Suprapubic skin (tissue), 4 donors: Measurements from ENCODE around the gene ADA.

ENCODE experiments used
- CTCF ChIP-seq, 2 donors: fragments of 200-600 bp in 1 of 2; fragments of 450-650 bp in 1 of 2; sonication (generic) in 1 of 2; IDR thresholded peaks; one replicate each; pipeline ENCODE4 v1.5.1; 2016 to 2019; ENCODE audit warnings: antibody characterized with exemption in 2 of 2, mild to moderate bottlenecking in 1 of 2, moderate library complexity in 1 of 2
- EP300 ChIP-seq: sonication (generic); formaldehyde crosslinking; IDR thresholded peaks from one replicate; pipeline ENCODE4 v1.6.1; 2017; ENCODE audit warnings: antibody characterized with exemption
- POLR2A ChIP-seq, 2 donors: fragments of 450-650 bp; IDR thresholded peaks; one replicate each; pipeline ENCODE4 v1.6.1; 2017; ENCODE audit warnings: antibody characterized with exemption in 2 of 2, mild to moderate bottlenecking in 2 of 2, moderate library complexity in 2 of 2
- POLR2AphosphoS5 ChIP-seq, 3 donors: sonication (generic); formaldehyde crosslinking; IDR thresholded peaks; one replicate each; pipeline ENCODE4 v1.6.1; 2017; ENCODE audit warnings: antibody characterized with exemption in 3 of 3

DNA sequence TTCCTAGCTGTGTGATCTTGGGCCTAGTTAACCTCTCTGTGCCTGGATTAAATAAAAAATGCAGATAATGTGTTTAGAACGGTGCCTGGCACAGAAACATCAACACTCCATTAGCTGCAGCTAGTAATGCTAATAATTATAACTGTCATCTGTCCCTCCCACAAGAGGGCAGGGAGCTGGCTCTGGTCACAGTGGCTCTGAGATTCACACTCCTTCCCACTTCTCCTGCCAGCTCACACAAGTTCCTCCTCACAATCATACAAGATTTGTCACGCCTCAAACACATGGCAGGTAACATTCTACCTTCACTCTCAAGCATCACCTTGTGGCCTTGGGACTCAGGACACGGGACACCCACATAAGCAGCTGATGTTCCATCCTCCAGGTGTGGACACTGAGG lies 2.4 kb downstream of the ADA start:
- TF ChIP-seq CTCF (IDR thresholded peaks at IDR 0.05) (no peak), POLR2A (IDR thresholded peaks at IDR 0.05) (no peak), POLR2AphosphoS5 (IDR thresholded peaks at IDR 0.05) (no peak), EP300 (no peak)
